ENCODE data around the gene TUBA1B.

GRCh38 chr12:49129332-49130150 is 1.7 kb downstream of the TUBA1B start:
- TF ChIP-seq CTCF (IDR thresholded peaks at IDR 0.05 in 4 of 5, conservative IDR thresholded peaks at IDR 0.05 in 1 of 5) (no peak), POLR2A (IDR thresholded peaks at IDR 0.05) (no peak)

Data from gastrocnemius medialis (tissue), 4 donors.